ENCODE results near the gene TADA2A. TPM values are rescaled to one million over a fixed set of nuclear protein-coding genes. Genes with fewer than 3 reads are reported as not detected.

The TADA2A gene
- total and polyA plus RNA-seq, 2 experiments from 2014 or later: 16.1 to 20.6 TPM

- Histone ChIP-seq H3K27me3 (no peaks in the 10 kb centered on the region), H3K9me3 (ENCODE audit: low read depth) (no peaks in the 10 kb centered on the region), H3K36me3 (peaks cover 24% of the 10 kb centered on the region), H3K4me3 (no peak overlapping the region), H3K27ac (no peak overlapping the region), H3K4me1 (ENCODE audit: low read depth) (no peaks in the 10 kb centered on the region)
- no peak for TF ChIP-seq CTCF (IDR thresholded peaks at IDR 0.05; ENCODE audit: low read depth, low read length)
- no peak for DNase-seq (ENCODE audit: low read depth in 1 of 2, low spot score in 1 of 2)
Observed at GRCh38 chr17:37475731-37476420, 69.2 kb downstream of the TADA2A start.

GRCh38 chr17:37476431-37477120, 69.9 kb downstream of the TADA2A start:
- no peaks in the 10 kb centered on the region for H3K4me1 ChIP-seq (ENCODE audit: low read depth)
- TF ChIP-seq CTCF (IDR thresholded peaks at IDR 0.05; ENCODE audit: low read depth, low read length): no peak
- H3K36me3 ChIP-seq: peaks cover 21% of the 10 kb centered on the region

GRCh38 chr17:37478187-37478586, 71.5 kb downstream of the TADA2A start:
- Histone ChIP-seq H3K27ac (no peak overlapping the region), H3K4me3 (no peak overlapping the region), H3K36me3 (peaks cover 21% of the 10 kb centered on the region), H3K27me3 (no peaks in the 10 kb centered on the region), H3K4me1 (ENCODE audit: low read depth) (peaks cover 7% of the 10 kb centered on the region), H3K9me3 (ENCODE audit: low read depth) (no peaks in the 10 kb centered on the region)
- no peak for TF ChIP-seq CTCF (IDR thresholded peaks at IDR 0.05; ENCODE audit: low read depth, low read length)
- peak in 1 of 2 donors; percentile 84 for DNase-seq (ENCODE audit: low read depth in 1 of 2, low spot score in 1 of 2)

More at GRCh38 chr17:37476431-37477120, 69.9 kb downstream of the TADA2A start:
- no peaks in the 10 kb centered on the region for H3K27me3 ChIP-seq
- H3K27ac ChIP-seq: no peak overlapping the region
- no peak overlapping the region for H3K4me3 ChIP-seq
- no peaks in the 10 kb centered on the region for H3K9me3 ChIP-seq (ENCODE audit: low read depth)
- DNase-seq (ENCODE audit: low read depth in 1 of 2, low spot score in 1 of 2): peak in 1 of 2 donors; percentile 50

- Histone ChIP-seq H3K4me1 (ENCODE audit: low read depth) (peaks cover 12% of the 10 kb centered on the region), H3K9me3 (ENCODE audit: low read depth) (no peaks in the 10 kb centered on the region), H3K27me3 (no peaks in the 10 kb centered on the region), H3K27ac (no peak overlapping the region), H3K36me3 (peaks cover 19% of the 10 kb centered on the region), H3K4me3 (no peak overlapping the region)
- TF ChIP-seq CTCF (IDR thresholded peaks at IDR 0.05; ENCODE audit: low read depth, low read length): no peak
- DNase-seq (ENCODE audit: low read depth in 1 of 2, low spot score in 1 of 2): no peak
Observed at GRCh38 chr17:37479025-37479424, 72.3 kb downstream of the TADA2A start.

GRCh38 chr17:37480427-37480826, 73.7 kb downstream of the TADA2A start:
- DNase-seq (ENCODE audit: low read depth in 1 of 2, low spot score in 1 of 2): no peak
- H3K27ac ChIP-seq: no peak overlapping the region
- H3K4me3 ChIP-seq: no peak overlapping the region
- no peak for TF ChIP-seq CTCF (IDR thresholded peaks at IDR 0.05; ENCODE audit: low read depth, low read length)
- peaks cover 11% of the 10 kb centered on the region for H3K36me3 ChIP-seq
- H3K4me1 ChIP-seq (ENCODE audit: low read depth): peaks cover 12% of the 10 kb centered on the region
- H3K9me3 ChIP-seq (ENCODE audit: low read depth): no peaks in the 10 kb centered on the region
- H3K27me3 ChIP-seq: no peaks in the 10 kb centered on the region
